HG02588 (cell line): ENCODE data around the gene NHLRC3.
"Not testable (repeated sequence)": the region's sequence is repeated elsewhere in the genome, so short reads cannot be mapped to it uniquely, and the experiment has no call there.

Experiments used
- ATAC-seq: cut with Tn5 transposase; IDR thresholded peaks from one replicate; pipeline ENCODE4 v1.9.1; 2021; ENCODE audit warnings: mild to moderate bottlenecking, moderate library complexity; ENCODE audit not compliant: unreplicated experiment

The NHLRC3 gene, protein sequence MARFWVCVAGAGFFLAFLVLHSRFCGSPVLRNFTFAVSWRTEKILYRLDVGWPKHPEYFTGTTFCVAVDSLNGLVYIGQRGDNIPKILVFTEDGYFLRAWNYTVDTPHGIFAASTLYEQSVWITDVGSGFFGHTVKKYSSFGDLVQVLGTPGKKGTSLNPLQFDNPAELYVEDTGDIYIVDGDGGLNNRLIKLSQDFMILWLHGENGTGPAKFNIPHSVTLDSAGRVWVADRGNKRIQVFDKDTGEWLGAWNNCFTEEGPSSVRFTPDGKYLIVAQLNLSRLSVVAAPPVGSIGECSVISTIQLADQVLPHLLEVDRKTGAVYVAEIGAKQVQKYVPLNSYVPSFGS

DNA sequence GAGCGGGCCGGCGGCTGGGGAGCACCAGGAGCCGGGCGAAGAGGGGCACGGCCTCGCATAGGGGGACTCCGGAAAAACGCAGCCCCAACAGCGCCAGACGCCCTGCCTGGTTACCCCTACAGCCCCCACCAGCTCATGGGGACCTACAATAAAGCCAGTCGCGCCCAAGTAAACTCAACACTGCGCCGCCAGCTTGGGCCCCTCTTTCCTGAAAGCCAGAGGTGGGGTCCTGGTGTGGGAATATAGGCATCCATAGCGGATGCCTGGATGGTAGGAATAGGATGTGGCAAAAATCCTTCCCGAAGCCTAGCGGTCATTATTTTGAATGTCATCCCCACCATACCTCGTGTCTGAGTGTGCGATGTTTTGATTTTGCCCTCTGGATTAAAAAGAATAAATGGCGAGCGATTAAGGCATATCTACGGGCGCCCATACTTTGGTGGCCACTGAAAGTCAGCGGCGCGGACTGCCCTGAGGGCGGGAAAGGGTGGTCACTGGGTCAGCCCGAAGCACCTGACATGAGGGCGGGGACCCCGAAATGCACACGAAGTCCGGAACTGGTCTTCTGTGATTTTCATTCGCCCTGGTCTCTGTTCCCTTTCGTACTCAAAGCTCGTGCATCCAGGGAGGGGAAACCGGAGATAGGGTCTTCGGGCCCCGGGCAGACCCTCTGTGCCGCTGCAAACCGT is at the start of gene NHLRC3, which contains the start of gene PROSER1:
Gene NHLRC3, plus strand, starts transcription at position 577 of the 689 bp plus-strand sequence. CDS start 184 bp downstream, outside the sequence.
Gene PROSER1, minus strand, starts transcription at position 210 of the 689 bp plus-strand sequence. CDS start 847 bp downstream, outside the sequence.
- ATAC-seq, result peak; percentile 74

DNA sequence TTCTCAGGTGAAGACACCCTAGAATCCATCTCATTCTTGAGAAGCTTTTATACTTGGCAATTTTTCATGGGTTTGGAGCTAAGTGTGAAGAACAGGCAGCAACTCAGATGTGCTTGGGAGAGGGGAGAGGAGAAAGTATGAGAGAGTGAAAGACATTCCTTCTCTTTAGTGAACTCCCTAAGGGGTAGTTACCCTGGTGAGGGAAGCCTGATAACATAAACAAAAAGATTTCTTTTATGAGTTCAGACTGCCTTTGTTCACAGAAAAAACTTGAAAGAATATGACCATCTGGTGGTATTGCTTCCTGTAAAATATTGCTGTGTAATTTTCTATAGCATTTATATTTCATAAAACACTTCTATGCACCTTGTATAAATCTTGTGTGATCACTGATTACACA is 47.6 kb upstream of the NHLRC3 start, which contains the start of gene STOML3:
Gene STOML3, minus strand, starts transcription at position 139 of the 400 bp plus-strand sequence. Its CDS starts 110 bp downstream, at position 29.
- no peak for ATAC-seq

DNA sequence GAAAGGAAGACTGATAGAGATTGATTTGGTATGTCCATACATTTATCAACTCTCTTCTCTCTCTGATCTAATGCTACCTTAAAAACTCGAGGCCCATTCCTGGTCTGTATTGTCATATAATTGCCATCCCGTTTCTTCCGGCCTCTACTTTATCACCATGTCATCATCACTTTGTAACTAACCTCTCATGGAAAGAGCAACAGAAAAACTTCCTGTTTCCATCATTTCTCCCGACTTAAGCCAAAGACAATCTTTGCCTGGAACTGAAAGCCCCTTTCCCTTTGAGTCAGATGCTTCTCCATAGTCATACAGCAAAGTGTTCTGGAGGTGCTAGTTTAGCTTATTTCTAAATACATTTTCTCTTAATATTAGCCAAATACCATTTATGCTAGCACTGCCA is 44.9 kb upstream of the NHLRC3 start:
- no peak for ATAC-seq

DNA sequence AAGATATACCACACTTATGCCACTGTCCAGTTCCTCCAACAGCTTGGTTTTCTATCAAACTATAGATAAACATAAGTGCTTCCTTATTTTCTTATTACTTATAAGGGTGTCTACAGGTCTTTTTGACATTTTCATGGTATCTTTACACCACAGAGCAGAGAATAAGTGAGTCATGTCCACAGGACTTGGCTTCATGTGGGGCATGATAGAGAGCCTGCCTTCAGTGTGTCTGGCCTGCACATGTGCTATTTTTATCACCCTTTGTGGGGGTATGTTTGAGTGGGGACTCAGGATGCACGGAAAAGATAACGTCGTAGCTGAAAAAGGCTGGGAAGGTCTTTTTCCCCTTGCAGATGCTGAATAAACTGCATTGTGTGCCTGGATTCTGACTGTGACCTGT is 39.5 kb upstream of the NHLRC3 start:
- ATAC-seq, result no peak

DNA sequence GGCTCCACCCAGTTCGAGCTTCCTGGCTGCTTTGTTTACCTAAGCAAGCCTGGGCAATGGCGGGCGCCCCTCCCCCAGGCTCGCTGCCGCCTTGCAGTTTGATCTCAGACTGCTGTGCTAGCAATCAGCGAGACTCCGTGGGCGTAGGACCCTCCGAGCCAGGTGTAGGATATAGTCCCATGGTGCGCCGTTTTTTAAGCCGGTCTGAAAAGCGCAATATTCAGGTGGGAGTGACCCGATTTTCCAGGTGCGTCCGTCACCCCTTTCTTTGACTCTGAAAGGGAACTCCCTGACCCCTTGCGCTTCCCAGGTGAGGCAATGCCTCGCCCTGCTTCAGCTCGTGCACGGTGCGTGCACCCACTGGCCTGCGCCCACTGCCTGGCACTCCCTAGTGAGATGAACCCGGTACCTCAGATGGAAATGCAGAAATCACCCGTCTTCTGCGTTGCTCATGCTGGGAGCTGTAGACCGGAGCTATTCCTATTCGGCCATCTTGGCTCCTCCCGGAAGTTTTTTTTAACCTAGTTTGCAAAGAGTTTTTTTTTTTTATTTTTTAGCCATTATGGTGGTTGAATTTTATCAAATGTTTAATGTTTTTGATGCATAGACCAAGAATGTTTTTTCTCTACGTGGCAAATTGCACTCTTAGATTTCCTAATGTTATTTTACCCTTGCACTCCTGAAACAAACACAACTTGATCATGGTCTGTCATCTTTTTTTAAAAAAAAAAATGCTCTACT is 31.7 kb upstream of the NHLRC3 start:
- not testable (repeated sequence) for ATAC-seq

DNA sequence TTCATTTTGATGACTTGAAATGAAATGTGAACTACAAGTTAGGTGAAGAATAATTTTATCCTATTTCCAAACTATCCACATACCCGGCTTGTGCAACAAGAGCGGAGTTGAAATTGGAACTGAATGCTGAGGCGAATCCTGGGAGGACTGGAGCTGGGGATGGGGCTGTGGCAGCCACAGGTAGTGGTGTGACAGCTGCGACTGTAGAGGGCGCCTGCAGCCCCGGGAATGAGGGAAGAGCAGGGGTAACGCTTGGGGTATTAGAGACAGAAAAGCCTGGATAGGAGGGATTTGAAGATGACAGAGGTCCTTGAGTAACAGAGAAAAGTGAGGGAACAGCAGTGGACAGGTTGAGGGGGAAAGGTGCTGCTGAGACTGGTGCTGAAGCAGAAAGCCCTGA is 25.6 kb upstream of the NHLRC3 start:
- ATAC-seq, result no peak

DNA sequence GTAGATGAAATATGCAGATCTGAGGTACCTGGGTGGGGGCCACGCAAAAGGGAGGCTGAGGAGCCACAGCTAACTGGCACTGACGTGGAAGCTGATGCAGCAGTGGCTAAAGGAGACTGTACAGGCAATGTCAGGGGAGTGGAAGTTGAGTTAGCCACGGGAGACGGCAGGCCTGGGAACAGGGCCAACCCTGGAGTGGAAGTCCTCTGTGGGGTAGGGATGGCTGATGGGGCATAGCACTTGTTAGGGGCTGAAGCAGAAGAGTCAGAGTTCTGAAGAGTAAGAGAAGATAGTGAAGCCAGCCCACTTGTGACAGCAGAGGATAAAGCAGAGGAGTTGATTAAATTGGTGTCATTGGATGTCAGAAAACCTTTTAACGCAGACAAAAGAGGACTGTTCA is 24.8 kb upstream of the NHLRC3 start:
- no peak for ATAC-seq

DNA sequence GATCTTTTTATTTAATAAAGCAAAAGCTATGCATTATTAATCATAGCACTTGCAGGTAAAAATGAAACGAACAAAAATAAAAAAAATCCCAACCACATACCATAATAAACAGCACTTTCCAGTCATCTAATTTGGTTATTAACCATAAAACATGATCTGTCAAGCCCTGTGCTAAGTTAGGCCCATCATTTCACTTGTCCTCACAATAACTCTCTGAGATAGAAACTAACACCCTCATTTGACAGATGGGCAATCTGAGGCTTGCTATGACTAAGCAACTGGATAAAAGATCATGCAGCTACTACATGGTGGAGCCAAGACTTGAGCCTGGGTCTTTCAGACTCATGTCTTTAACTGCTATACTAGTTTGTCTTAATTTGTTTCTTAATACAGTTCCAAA is 22.2 kb upstream of the NHLRC3 start:
- ATAC-seq, result peak; percentile 86

DNA sequence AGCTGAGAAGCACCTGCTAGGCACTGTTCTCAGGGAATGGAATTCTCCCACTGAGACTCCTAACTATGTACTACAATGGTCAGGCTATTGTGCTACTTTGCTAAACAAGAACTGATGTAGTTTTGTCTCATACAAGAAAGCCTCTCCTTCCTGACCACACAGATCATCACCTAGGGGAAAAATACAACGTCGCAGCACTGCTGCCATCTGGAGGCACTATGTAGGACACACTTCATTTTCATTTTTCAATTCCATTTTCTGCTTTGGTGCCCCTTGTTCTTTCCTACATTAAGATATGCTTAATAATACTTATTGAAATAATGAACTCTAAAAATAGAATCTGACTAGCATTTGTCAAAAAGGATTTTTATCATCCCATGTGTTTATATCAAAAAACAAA is 21.5 kb upstream of the NHLRC3 start:
- peak; percentile 78 for ATAC-seq

DNA sequence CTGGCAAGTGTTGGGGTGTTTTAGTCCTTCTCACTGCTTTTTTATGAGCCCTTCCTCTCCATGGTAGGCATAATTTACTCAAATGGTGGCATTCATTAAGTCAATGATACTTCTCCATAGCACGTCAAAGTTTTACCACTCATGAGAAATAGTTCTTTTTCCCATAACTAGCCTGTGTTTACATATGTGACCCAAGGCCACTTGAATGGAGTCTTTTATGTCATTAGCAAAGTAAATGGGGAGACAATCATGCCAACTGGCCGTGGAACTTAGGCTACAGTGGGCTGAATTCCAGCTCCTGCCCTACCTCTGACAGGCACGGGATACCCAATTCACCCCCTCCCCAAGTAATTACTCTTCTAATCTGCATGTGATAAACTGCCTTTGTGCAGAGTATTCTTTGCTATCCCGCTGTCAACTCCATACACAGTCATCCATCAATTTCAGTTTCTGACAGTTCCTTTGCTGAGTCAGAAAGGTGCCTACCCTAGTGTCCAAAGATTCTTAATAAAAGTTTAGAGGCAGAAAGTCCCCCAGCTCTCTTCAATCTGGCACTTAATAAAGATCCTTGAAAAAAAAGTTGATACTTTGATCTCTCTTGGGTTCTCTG is 17.3 kb upstream of the NHLRC3 start:
- ATAC-seq, result no peak

DNA sequence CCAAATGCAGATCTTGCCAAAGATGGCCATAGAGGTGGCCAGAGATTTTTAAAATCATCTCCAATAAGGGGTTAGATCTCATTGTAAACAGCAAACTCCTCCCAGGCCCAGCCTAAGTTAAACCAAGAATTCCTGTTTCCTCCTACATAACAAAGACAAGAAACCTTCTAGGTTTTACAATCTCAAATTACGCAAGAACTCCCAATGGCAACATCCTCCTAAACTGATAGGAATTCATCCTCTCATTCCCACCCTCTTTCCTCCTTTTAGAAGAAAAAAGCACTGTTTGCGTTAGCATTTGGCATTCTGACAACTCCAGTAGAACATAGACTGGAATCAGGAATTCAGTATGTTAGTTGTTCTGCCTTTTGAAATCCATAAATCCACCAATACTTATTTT is 14.9 kb upstream of the NHLRC3 start:
- no peak for ATAC-seq

DNA sequence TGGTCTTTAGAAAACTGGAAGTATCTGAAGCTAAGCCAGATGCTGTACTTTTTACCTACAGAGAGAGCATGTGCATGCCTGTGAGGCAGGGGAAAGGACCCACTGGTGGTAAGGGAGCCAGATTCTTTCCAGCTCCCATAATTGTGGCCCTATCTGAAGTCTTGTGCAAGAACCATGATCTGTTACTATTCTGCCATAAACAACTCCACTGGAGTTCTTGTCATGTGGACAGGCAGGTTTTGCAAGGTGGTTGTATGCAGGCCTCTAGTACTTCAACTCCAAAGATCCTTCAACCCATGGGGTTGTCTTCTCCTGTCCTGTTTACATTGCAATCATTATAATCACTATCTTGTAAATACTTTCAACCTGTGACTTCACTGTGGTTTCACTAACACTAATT is 14.5 kb upstream of the NHLRC3 start:
- no peak for ATAC-seq

DNA sequence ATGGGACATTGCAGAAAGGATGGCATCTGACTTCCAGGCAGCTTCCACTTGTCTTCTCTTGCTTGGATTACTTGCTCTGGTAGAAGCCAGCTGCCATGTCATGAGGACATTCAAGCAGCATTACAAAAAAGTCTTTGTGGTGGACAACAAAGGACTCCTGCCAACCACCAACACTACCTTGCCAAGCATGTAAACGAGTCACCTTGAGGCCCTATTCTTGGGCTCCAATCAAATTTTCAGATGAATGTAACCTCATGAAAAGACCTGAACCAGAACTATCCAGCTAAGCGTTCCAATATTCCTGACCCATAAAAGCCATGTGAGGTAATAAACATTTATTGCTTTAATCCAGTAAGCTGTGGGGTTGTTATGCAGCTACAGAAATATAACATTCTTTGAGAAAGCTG is 12.8 kb upstream of the NHLRC3 start:
- no peak for ATAC-seq

DNA sequence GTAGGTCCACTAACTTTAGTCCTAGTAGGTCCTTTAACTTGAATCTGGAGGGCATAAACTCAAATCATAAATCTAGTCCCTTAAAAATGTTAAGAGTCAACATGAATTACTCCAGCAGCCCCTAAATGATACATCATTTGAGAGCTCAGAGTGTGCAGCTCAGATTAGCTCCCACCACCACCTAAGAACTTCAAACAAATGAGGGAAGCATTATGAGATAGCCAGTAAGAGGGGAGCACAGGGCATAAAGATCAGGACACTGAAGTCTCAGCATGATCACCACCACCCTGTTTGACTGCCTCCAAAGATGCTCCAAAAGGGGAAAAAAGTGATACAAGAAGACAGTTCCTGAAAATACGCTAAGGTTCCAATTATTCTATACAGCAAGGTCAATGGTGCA is 6.1 kb upstream of the NHLRC3 start:
- no peak for ATAC-seq

DNA sequence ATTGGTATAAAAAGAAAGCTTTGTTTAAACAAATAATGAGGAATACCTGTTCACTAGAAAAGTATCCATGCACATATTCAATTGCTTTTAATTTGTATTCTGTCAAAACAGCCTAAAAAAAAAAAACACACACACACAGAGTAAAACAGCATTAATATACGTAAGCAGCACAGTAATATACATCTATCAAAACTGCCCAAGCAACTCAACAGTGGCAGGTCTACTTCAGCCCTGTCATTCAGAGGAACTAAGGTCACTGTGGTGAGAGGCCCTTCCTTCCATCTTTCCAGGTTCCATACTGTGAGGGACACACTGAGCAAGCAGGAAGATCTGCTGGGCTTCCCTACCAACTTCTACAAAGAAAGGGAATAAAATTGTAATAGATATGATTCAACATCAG is 4.2 kb upstream of the NHLRC3 start:
- no peak for ATAC-seq

DNA sequence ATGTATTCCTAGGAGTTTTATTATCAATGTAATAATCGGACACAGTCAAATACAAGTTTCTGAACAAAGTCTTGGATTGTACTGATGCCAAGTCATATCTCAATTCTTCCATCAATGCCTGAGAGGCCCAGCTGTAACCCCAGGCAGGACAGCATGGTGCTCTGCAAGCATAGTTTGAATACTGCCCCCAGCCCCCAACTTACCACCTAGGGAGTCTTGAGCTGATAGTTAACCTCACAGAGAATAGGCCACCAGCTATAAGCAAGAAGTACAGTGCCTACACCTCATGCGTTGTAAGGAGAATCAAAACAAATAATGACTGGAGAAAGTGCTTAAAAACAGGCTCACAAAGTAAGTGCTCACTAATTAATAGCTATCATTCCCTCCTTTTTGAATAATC is 3.1 kb upstream of the NHLRC3 start:
- no peak for ATAC-seq

DNA sequence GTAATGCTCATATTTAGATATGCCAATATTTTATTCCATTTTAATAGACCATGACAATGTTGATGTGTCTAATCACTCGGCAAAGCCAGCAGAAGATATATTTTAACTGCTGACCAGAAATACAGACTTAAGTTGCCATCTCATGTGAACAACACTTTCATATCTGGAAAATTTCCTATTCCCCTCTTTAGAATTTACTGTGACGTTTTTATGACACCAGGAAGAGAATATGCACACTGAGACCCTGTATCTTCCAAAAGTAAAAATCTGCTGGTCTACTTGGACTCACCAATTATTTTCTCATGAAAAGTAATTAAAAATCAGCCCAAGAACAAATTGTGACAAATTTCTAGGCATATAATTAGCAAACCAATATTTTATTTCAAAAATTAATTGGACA is 2.5 kb upstream of the NHLRC3 start:
- no peak for ATAC-seq

DNA sequence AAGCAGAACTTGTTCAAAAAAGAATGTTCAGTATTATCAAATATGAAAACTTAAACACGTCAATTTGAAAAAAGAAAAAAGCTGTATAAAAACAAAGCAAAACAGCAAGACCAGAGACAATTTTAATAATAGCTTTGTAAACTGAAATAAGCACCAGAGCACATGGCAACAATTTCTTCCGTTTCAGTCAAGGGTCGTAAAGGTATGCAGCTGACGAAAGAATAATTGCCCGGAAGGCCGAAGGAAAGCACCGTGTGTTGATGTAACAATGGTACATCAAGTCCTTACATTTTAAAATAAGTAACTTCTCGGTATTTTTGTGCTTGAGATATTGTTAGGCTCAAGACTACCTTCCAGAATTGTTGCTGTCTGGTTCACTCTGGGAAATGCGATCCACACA is 2.0 kb upstream of the NHLRC3 start:
- no peak for ATAC-seq

DNA sequence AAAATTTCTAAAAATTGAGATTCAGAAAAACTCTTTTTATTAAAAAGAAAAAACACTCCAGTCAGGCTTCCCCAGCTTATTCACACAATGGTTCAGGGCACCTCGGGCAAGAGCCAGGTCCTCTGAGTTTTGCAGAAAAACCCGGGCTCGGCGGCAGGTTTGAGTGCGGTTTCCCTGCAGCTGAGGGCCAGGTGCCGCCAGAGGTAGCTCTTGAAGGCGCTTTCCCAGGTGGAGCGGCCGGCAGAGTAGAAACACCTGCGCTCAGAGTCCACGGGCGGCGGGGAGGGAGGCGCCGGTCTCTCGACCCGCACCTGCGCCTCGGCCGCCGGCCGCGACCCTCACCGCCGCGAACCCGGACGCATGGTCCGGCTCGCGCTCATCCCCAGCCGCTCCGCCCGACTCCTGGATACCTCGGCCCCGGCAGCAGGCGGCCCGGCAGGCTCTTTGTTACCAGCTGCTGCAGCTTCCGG is 811 bp upstream of the NHLRC3 start:
- ATAC-seq, result peak; percentile 22

DNA sequence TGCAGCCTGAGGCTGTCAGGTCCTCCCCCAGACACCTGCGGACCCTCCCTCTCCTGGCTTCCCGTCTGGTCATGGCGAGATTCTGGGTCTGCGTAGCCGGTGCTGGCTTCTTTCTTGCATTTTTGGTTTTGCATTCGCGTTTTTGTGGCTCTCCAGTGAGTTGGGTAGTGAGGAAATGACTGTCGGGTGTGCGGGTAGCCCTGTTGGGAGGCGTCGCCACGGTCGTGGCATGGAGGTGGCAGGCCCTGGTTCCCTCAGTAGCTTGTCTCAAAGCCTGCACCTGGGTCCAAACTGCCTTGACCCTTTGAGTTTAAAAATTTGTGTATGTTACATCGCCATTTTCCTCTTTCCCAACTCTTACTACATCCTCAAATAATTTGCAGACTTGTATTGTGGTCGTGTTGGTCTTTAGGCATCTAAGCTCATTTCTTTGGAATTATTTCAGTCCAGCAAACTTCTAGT is 344 bp downstream of the NHLRC3 start:
- peak; percentile 37 for ATAC-seq

DNA sequence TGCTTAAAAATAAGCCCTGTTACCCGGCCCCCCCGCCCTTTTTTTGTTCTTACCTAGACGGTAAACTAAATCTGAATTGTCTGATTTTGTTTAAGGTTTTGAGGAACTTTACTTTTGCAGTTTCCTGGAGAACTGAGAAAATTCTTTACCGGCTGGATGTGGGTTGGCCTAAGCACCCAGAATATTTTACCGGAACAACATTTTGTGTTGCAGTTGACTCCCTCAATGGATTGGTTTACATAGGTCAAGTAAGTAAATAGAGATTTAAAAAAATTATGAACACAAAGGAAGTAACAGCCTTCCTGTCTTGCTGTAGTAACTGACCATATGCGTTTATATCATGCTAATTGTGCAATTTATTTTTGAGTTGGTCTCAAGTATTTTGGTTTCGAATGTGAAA is 785 bp downstream of the NHLRC3 start:
- ATAC-seq, result no peak
